ENCODE data around the gene SBF1. TPM values are rescaled to one million over a fixed set of nuclear protein-coding genes. Genes with fewer than 3 reads are reported as not detected.

SBF1 gene
- total and polyA plus RNA-seq, 2 of the 13 experiments (the other 11 are each of a cell fraction or from before 2014, with no cell fraction given), result 31.7 to 40.9 TPM

DNA sequence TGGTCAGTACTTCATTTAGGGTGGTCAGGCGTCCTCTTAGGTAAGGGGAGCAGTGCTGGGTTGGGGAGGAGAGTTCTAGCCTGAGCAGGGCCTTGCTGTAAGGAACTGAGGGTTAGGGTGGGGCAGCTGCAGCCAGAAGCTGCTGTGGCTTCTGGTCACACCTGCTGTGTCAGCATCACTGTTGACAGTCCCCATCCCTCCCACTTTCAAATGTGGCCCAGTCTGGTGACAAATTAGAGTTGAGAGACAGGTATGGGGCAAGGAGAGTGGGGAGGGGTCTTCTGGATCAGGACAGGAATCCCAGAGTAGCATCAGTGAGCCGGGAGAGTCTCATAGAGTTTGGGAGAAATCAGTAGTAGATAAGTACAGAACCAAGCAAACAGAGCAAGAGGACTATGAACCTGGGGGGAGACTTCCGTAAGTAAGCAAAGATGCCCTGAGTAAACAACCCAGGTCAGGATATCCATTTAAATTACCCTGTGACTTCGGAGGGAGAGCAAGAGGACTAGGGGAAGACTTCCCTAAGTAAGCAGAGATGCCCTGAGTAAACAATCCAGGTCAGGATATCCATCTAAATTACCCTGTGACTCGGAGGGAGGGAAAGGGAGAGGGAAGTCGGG is 78.0 kb downstream of the SBF1 start (continued):
- TF ChIP-seq RBFOX2 (IDR thresholded peaks at IDR 0.05; ENCODE audit: low read depth, low read length), result no peak
- no peak for TF ChIP-seq ZNF124 (CRISPR knock-in tag; IDR thresholded peaks at IDR 0.05)
- peak; percentile 81 for TF ChIP-seq TCF7 (IDR thresholded peaks at IDR 0.05; ENCODE audit: low read depth)
- no peak for TF ChIP-seq CC2D1A (CRISPR knock-in tag; IDR thresholded peaks at IDR 0.05)
- TF ChIP-seq, protein P1, sequence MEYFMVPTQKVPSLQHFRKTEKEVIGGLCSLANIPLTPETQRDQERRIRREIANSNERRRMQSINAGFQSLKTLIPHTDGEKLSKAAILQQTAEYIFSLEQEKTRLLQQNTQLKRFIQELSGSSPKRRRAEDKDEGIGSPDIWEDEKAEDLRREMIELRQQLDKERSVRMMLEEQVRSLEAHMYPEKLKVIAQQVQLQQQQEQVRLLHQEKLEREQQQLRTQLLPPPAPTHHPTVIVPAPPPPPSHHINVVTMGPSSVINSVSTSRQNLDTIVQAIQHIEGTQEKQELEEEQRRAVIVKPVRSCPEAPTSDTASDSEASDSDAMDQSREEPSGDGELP (IDR thresholded peaks at IDR 0.05; ENCODE audit: borderline replicate concordance, low read depth), result peak; percentile 62; the same call in 1 of the 2 replicates
- TF ChIP-seq ZBTB21 (CRISPR knock-in tag; IDR thresholded peaks at IDR 0.05), result no peak
- no peak for TF ChIP-seq KDM5B (CRISPR knock-in tag; IDR thresholded peaks at IDR 0.05; ENCODE audit: borderline replicate concordance)
- TF ChIP-seq MAFK (conservative IDR thresholded peaks at IDR 0.05 in 1 of 2, IDR thresholded peaks at IDR 0.05 in 1 of 2; ENCODE audit: low read length in 2 of 2), result peak; percentile 76 to 80
- no peak for TF ChIP-seq ZNF136 (CRISPR knock-in tag; IDR thresholded peaks at IDR 0.05; ENCODE audit: low read depth)
- no peak for TF ChIP-seq ZNF674 (CRISPR knock-in tag; IDR thresholded peaks at IDR 0.05; ENCODE audit: low read depth)
- 0 out of 2 replicates have a peak, but pooled peaks have one; percentile 22 for TF ChIP-seq ZNF713 (CRISPR knock-in tag; IDR thresholded peaks at IDR 0.05)
- no peak for TF ChIP-seq E2F1 (CRISPR knock-in tag; IDR thresholded peaks at IDR 0.05)
- TF ChIP-seq TARDBP (CRISPR knock-in tag; IDR thresholded peaks at IDR 0.05), result peak; percentile 93
- no peak for TF ChIP-seq NFE2 (CRISPR knock-in tag; IDR thresholded peaks at IDR 0.05)
- TF ChIP-seq ARID5B (CRISPR knock-in tag; IDR thresholded peaks at IDR 0.05), result peak; percentile 98
- TF ChIP-seq TOPORS (CRISPR knock-in tag; IDR thresholded peaks at IDR 0.05), result no peak
- no peak for TF ChIP-seq ZNF570 (CRISPR knock-in tag; IDR thresholded peaks at IDR 0.05; ENCODE audit: borderline replicate concordance)
- TF ChIP-seq, protein P2, sequence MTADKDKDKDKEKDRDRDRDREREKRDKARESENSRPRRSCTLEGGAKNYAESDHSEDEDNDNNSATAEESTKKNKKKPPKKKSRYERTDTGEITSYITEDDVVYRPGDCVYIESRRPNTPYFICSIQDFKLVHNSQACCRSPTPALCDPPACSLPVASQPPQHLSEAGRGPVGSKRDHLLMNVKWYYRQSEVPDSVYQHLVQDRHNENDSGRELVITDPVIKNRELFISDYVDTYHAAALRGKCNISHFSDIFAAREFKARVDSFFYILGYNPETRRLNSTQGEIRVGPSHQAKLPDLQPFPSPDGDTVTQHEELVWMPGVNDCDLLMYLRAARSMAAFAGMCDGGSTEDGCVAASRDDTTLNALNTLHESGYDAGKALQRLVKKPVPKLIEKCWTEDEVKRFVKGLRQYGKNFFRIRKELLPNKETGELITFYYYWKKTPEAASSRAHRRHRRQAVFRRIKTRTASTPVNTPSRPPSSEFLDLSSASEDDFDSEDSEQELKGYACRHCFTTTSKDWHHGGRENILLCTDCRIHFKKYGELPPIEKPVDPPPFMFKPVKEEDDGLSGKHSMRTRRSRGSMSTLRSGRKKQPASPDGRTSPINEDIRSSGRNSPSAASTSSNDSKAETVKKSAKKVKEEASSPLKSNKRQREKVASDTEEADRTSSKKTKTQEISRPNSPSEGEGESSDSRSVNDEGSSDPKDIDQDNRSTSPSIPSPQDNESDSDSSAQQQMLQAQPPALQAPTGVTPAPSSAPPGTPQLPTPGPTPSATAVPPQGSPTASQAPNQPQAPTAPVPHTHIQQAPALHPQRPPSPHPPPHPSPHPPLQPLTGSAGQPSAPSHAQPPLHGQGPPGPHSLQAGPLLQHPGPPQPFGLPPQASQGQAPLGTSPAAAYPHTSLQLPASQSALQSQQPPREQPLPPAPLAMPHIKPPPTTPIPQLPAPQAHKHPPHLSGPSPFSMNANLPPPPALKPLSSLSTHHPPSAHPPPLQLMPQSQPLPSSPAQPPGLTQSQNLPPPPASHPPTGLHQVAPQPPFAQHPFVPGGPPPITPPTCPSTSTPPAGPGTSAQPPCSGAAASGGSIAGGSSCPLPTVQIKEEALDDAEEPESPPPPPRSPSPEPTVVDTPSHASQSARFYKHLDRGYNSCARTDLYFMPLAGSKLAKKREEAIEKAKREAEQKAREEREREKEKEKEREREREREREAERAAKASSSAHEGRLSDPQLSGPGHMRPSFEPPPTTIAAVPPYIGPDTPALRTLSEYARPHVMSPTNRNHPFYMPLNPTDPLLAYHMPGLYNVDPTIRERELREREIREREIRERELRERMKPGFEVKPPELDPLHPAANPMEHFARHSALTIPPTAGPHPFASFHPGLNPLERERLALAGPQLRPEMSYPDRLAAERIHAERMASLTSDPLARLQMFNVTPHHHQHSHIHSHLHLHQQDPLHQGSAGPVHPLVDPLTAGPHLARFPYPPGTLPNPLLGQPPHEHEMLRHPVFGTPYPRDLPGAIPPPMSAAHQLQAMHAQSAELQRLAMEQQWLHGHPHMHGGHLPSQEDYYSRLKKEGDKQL (CRISPR knock-in tag; IDR thresholded peaks at IDR 0.05; ENCODE audit: low read depth), result peak; percentile 96

Data from HepG2 (cell line).